HepG2 (cell line): ENCODE results near the gene RAB2B. TPM values are rescaled to one million over a fixed set of nuclear protein-coding genes. Genes with fewer than 3 reads are reported as not detected.
A peak's percentile ranks its signal among the peaks of the same experiment; 100 is the strongest.

Experiments
- ATRX ChIP-seq: sonication (generic); formaldehyde crosslinking; IDR thresholded peaks from 2 replicates; pipeline ENCODE4 v1.4.0; 2020; ENCODE audit warnings: missing genetic modification reagents, borderline replicate concordance
- ELF1 ChIP-seq: sonication (generic); formaldehyde crosslinking; IDR thresholded peaks from 2 replicates; pipeline ENCODE4 v1.4.0; 2020; ENCODE audit warnings: missing genetic modification reagents
- FOXA1 ChIP-seq, 2 experiments: fragments of 450-650 bp in 1 of 2; sonication (generic) in 1 of 2; formaldehyde crosslinking in 1 of 2; IDR thresholded peaks; 2 replicates each; pipeline versions ENCODE4 v1.4.0 to v1.6.1; 2016 to 2020; ENCODE audit warnings: missing genetic modification reagents in 1 of 2
- HDAC6 ChIP-seq: fragments of 200-600 bp; sonication (generic); IDR thresholded peaks from 2 replicates; pipeline ENCODE4 v1.7.0; 2017; ENCODE audit warnings: mild to moderate bottlenecking, antibody characterized with exemption, low read length, low read depth
- KDM5B ChIP-seq: sonication (generic); formaldehyde crosslinking; IDR thresholded peaks from 2 replicates; pipeline ENCODE4 v1.4.0; 2020; ENCODE audit warnings: missing genetic modification reagents, mild to moderate bottlenecking, borderline replicate concordance
- NPAS2 ChIP-seq: sonication (generic); formaldehyde crosslinking; IDR thresholded peaks from 2 replicates; pipeline ENCODE4 v1.8.0; 2022; ENCODE audit warnings: mild to moderate bottlenecking, missing genetic modification reagents, borderline replicate concordance
- RFX5 ChIP-seq: IDR thresholded peaks from 2 replicates; pipeline ENCODE4 v1.6.1; 2011; ENCODE audit warnings: low read depth, low read length, improper control_type of control experiment
- SCMH1 ChIP-seq: sonication (generic); formaldehyde crosslinking; IDR thresholded peaks from 2 replicates; pipeline ENCODE4 v1.9.0; 2021; ENCODE audit warnings: missing genetic modification reagents, mild to moderate bottlenecking, borderline replicate concordance
- SIX4 ChIP-seq: sonication (generic); formaldehyde crosslinking; IDR thresholded peaks from 2 replicates; pipeline ENCODE4 v1.4.0; 2020; ENCODE audit warnings: missing genetic modification reagents
- SNAPC2 ChIP-seq: sonication (generic); formaldehyde crosslinking; IDR thresholded peaks from 2 replicates; pipeline ENCODE4 v1.8.1; 2022; ENCODE audit warnings: mild to moderate bottlenecking, missing genetic modification reagents
- SOX6 ChIP-seq, 2 experiments: fragments of 450-650 bp in 1 of 2; sonication (generic) in 1 of 2; formaldehyde crosslinking in 1 of 2; IDR thresholded peaks; 2 replicates each; pipeline versions ENCODE4 v1.4.0 to v1.6.1; 2017 to 2020; ENCODE audit warnings: antibody characterized with exemption in 1 of 2, mild to moderate bottlenecking in 1 of 2, missing genetic modification reagents in 1 of 2
- SRF ChIP-seq: IDR thresholded peaks from 2 replicates; pipeline ENCODE4 v1.6.1; 2011; ENCODE audit warnings: mild to moderate bottlenecking, low read depth, low read length, moderate library complexity
- TBX3 ChIP-seq: fragments of 450-650 bp; IDR thresholded peaks from 2 replicates; pipeline ENCODE4 v1.6.1; 2017; ENCODE audit warnings: antibody characterized with exemption, mild to moderate bottlenecking, inconsistent platforms, borderline replicate concordance
- TCF12 ChIP-seq, 2 experiments: fragments of 450-650 bp in 1 of 2; sonication (generic) in 1 of 2; formaldehyde crosslinking in 1 of 2; IDR thresholded peaks; 2 replicates each; pipeline versions ENCODE4 v1.6.1 to v1.8.0; 2017 to 2022; ENCODE audit warnings: antibody characterized with exemption in 1 of 2, mild to moderate bottlenecking in 1 of 2, missing genetic modification reagents in 1 of 2, moderate library complexity in 1 of 2
- THYN1 ChIP-seq: sonication (generic); formaldehyde crosslinking; IDR thresholded peaks from 2 replicates; pipeline ENCODE4 v1.8.1; 2023; ENCODE audit warnings: low read depth, mild to moderate bottlenecking, moderate library complexity, missing genetic modification reagents, borderline replicate concordance
- ZNF232 ChIP-seq: sonication (generic); formaldehyde crosslinking; IDR thresholded peaks from 2 replicates; pipeline ENCODE4 v1.4.0; 2020; ENCODE audit warnings: missing genetic modification reagents, borderline replicate concordance
- ZNF30 ChIP-seq: sonication (generic); formaldehyde crosslinking; IDR thresholded peaks from 2 replicates; pipeline ENCODE4 v1.5.0; 2020; ENCODE audit warnings: mild to moderate bottlenecking, missing genetic modification reagents
- ZNF550 ChIP-seq: sonication (generic); formaldehyde crosslinking; IDR thresholded peaks from 2 replicates; pipeline ENCODE4 v1.4.0; 2020; ENCODE audit warnings: mild to moderate bottlenecking, missing genetic modification reagents, borderline replicate concordance
- ZNF572 ChIP-seq: sonication (generic); formaldehyde crosslinking; IDR thresholded peaks from 2 replicates; pipeline ENCODE4 v1.5.1; 2020; ENCODE audit warnings: mild to moderate bottlenecking, missing genetic modification reagents
- ZNF710 ChIP-seq: sonication (generic); formaldehyde crosslinking; IDR thresholded peaks from 2 replicates; pipeline ENCODE4 v1.5.0; 2020; ENCODE audit warnings: mild to moderate bottlenecking, missing genetic modification reagents, borderline replicate concordance
- ZNF777 ChIP-seq: sonication (generic); formaldehyde crosslinking; IDR thresholded peaks from 2 replicates; pipeline ENCODE4 v1.4.0; 2020; ENCODE audit warnings: missing genetic modification reagents
- ZSCAN12 ChIP-seq: sonication (generic); formaldehyde crosslinking; IDR thresholded peaks from 2 replicates; pipeline ENCODE4 v1.9.0; 2021; ENCODE audit warnings: mild to moderate bottlenecking, missing genetic modification reagents
- polyA plus RNA-seq, 8 experiments: library from polyadenylated mRNA; depleted of rRNA in 3 of 8; stranded (reverse) in 7 of 8; unstranded in 1 of 8; fragments of >200 nt; fragmentation: Illumina TruSeq in 4 of 8; extraction: Trizol in 4 of 8; gene quantifications; 2 replicates each; pipeline versions ENCODE4 v1.2.1 to v1.2.3, GENCODE V29; 2011 to 2016; ENCODE audit warnings: low read depth in 4 of 8, missing spikeins in 1 of 8, mixed read lengths in 1 of 8; ENCODE audit not compliant: insufficient read depth in 1 of 8
- total RNA-seq, 5 experiments: library from RNA; depleted of rRNA; stranded (reverse); fragments of >200 nt; fragmentation: Illumina TruSeq; extraction: Trizol; gene quantifications; 2 replicates each; pipeline ENCODE4 v1.2.3, GENCODE V29; 2016; ENCODE audit warnings: low read depth in 1 of 5
- TF ChIP-seq, protein P1 (sequence below): sonication (generic); formaldehyde crosslinking; IDR thresholded peaks from 2 replicates; pipeline ENCODE4 v1.4.0; 2020; ENCODE audit warnings: missing genetic modification reagents
- TF ChIP-seq, protein P2 (sequence below): sonication (generic); formaldehyde crosslinking; conservative IDR thresholded peaks from 2 replicates; pipeline ENCODE4 v1.4.0; 2020; ENCODE audit warnings: missing genetic modification reagents
- TF ChIP-seq, protein P3 (sequence below): sonication (generic); formaldehyde crosslinking; IDR thresholded peaks from 2 replicates; pipeline ENCODE4 v1.8.1; 2023; ENCODE audit warnings: missing genetic modification reagents, inconsistent platforms, borderline replicate concordance

RAB2B gene
- total and polyA plus RNA-seq, 2 of the 13 experiments (the other 11 are each of a cell fraction or from before 2014, with no cell fraction given): 36.0 to 60.6 TPM

GRCh38 chr14:21476925-21477681 is at the start of gene RAB2B, which contains the start of gene TOX4 (continued):
- TF ChIP-seq, protein P1, sequence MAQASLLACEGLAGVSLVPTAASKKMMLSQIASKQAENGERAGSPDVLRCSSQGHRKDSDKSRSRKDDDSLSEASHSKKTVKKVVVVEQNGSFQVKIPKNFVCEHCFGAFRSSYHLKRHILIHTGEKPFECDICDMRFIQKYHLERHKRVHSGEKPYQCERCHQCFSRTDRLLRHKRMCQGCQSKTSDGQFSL (CRISPR knock-in tag): 0 out of 2 replicates have a peak, but pooled peaks have one; percentile 16
- peak; percentile 85 for TF ChIP-seq SIX4 (CRISPR knock-in tag)
- TF ChIP-seq SOX6 (IDR thresholded peaks at IDR 0.05): no peak
- TF ChIP-seq SOX6 (CRISPR knock-in tag; IDR thresholded peaks at IDR 0.05): peak; percentile 47
- no peak for TF ChIP-seq HDAC6
- TF ChIP-seq ATRX (CRISPR knock-in tag): no peak
- peak; percentile 97 for TF ChIP-seq ELF1
- no peak for TF ChIP-seq THYN1 (CRISPR knock-in tag)
- TF ChIP-seq SRF: peak; percentile 24; the same call in 1 of the 2 replicates
- TF ChIP-seq TBX3: peak; percentile 76; the same call in 1 of the 2 replicates
- TF ChIP-seq RFX5: peak; percentile 56; the same call in 1 of the 2 replicates
- no peak for TF ChIP-seq ZNF30
- TF ChIP-seq ZSCAN12: no peak
- no peak for TF ChIP-seq NPAS2 (CRISPR knock-in tag)
- peak; percentile 88; the same call in 1 of the 2 replicates for TF ChIP-seq KDM5B (CRISPR knock-in tag)
- peak; percentile 80; the same call in 1 of the 2 replicates for TF ChIP-seq ZNF232 (CRISPR knock-in tag)
- TF ChIP-seq TCF12 (IDR thresholded peaks at IDR 0.05): no peak
- TF ChIP-seq TCF12 (CRISPR knock-in tag; IDR thresholded peaks at IDR 0.05): no peak
- TF ChIP-seq, protein P2, sequence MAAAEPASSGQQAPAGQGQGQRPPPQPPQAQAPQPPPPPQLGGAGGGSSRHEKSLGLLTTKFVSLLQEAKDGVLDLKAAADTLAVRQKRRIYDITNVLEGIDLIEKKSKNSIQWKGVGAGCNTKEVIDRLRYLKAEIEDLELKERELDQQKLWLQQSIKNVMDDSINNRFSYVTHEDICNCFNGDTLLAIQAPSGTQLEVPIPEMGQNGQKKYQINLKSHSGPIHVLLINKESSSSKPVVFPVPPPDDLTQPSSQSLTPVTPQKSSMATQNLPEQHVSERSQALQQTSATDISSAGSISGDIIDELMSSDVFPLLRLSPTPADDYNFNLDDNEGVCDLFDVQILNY (CRISPR knock-in tag): 0 out of 2 replicates have a peak, but pooled peaks have one; percentile 22
- TF ChIP-seq SCMH1 (CRISPR knock-in tag): no peak
- peak; percentile 82; the same call in 1 of the 2 replicates for TF ChIP-seq ZNF550 (CRISPR knock-in tag)
- TF ChIP-seq ZNF572 (CRISPR knock-in tag): no peak
- TF ChIP-seq, protein P3, sequence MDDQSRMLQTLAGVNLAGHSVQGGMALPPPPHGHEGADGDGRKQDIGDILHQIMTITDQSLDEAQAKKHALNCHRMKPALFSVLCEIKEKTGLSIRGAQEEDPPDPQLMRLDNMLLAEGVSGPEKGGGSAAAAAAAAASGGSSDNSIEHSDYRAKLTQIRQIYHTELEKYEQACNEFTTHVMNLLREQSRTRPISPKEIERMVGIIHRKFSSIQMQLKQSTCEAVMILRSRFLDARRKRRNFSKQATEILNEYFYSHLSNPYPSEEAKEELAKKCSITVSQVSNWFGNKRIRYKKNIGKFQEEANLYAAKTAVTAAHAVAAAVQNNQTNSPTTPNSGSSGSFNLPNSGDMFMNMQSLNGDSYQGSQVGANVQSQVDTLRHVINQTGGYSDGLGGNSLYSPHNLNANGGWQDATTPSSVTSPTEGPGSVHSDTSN (CRISPR knock-in tag): peak; percentile 77
- TF ChIP-seq ZNF777 (CRISPR knock-in tag): no peak
- TF ChIP-seq FOXA1 (IDR thresholded peaks at IDR 0.05): no peak
- peak; percentile 68 for TF ChIP-seq FOXA1 (CRISPR knock-in tag; IDR thresholded peaks at IDR 0.05)
- peak; percentile 67; the same call in 1 of the 2 replicates for TF ChIP-seq ZNF710 (CRISPR knock-in tag)
- TF ChIP-seq SNAPC2 (CRISPR knock-in tag): no peak
